GM12878 (cell line): ENCODE data around the gene IRGC. TPM values are rescaled to one million over a fixed set of nuclear protein-coding genes. Genes with fewer than 3 reads are reported as not detected.

Source experiments
- ATAC-seq: fragments of 200-7000 bp; cut with Tn5 transposase; 3 replicates; pipeline ENCODE4 v1.9.1; 2020; ENCODE audit warnings: mild to moderate bottlenecking, moderate library complexity
- BruUV-seq: library from RNA; stranded (reverse); fragments of 400-500 nt; replicated peaks from 2 replicates; lab custom pipeline; 2021; lab: Mats Ljungman, UMichigan
- CTCF ChIA-PET: fragments of 300-600 bp; sonication (Branson Sonifier 250); formaldehyde crosslinking; extraction: SDS; loops from one replicate; lab custom pipeline; 2021; ENCODE audit warnings: inconsistent platforms; lab: Yijun Ruan, JAX
- POLR2A ChIA-PET: fragments of 350-600 bp; formaldehyde crosslinking; extraction: SDS; loops from one replicate; lab custom pipeline; 2021; ENCODE audit warnings: inconsistent platforms; lab: Charles Lee
- RAD21 ChIA-PET: fragments of 300-600 bp; sonication (Branson Sonifier 250); formaldehyde crosslinking; loops from one replicate; lab custom pipeline; 2023; ENCODE audit warnings: antibody characterized with exemption; ENCODE audit not compliant: unreplicated experiment; lab: Charles Lee
- SMC1A ChIA-PET: fragments of 300-600 bp; sonication (Branson Sonifier 250); formaldehyde crosslinking; loops from one replicate; lab custom pipeline; 2023; ENCODE audit not compliant: unreplicated experiment, uncharacterized antibody; lab: Charles Lee
- DNase-seq: peaks from one replicate; pipeline ENCODE4 v3.0.0-alpha.2; 2011; ENCODE audit warnings: low read depth, low spot score
- FAIRE-seq: peaks from 3 replicates; lab custom pipeline; 2011; peaks lifted over from hg19 to GRCh38; lab: Jason Lieb, UNC
- H2AFZ ChIP-seq: 2 replicates; pipeline ENCODE4 v1.6.0; 2011; ENCODE audit warnings: low read depth, low read length, control low read depth; ENCODE audit not compliant: control insufficient read depth
- H3K27ac ChIP-seq: 2 replicates; pipeline ENCODE4 v1.5.1; 2011; ENCODE audit warnings: control low read depth; ENCODE audit not compliant: control insufficient read depth, insufficient read depth
- H3K27me3 ChIP-seq, 2 experiments: replicated peaks in 1 of 2; 2 replicates each; pipeline versions ENCODE4 v1.6.0 to v1.6.1; 2011; ENCODE audit warnings: low read length in 1 of 2; ENCODE audit not compliant: control insufficient read depth in 2 of 2, insufficient read depth in 2 of 2
- H3K36me3 ChIP-seq, 2 experiments: 2 replicates each; pipeline ENCODE4 v1.5.1; 2011; ENCODE audit warnings: low read length in 1 of 2; ENCODE audit not compliant: control insufficient read depth in 2 of 2, insufficient read depth in 2 of 2
- H3K4me1 ChIP-seq: 2 replicates; pipeline ENCODE4 v1.6.1; 2011; ENCODE audit warnings: mild to moderate bottlenecking, low read length, moderate library complexity, mixed read lengths; ENCODE audit not compliant: control insufficient read depth, insufficient read depth
- H3K4me2 ChIP-seq: 2 replicates; pipeline ENCODE4 v1.6.0; 2011; ENCODE audit warnings: control low read depth; ENCODE audit not compliant: control insufficient read depth, insufficient read depth
- H3K4me3 ChIP-seq: fragments of 200-600 bp; sonication (generic); 2 replicates; pipeline ENCODE4 v1.5.1; 2016
- H3K79me2 ChIP-seq: 2 replicates; pipeline ENCODE4 v1.6.0; 2011; ENCODE audit warnings: low read length; ENCODE audit not compliant: control insufficient read depth, insufficient read depth
- H3K9ac ChIP-seq: 2 replicates; pipeline ENCODE4 v1.8.0; 2011; ENCODE audit warnings: low read length, control low read depth, mixed read lengths; ENCODE audit not compliant: control insufficient read depth, insufficient read depth
- H3K9me3 ChIP-seq: replicated peaks from 3 replicates; pipeline ENCODE4 v1.5.1; 2011; ENCODE audit warnings: mild to moderate bottlenecking, low read length; ENCODE audit not compliant: control insufficient read depth, insufficient read depth
- H4K20me1 ChIP-seq: 2 replicates; pipeline ENCODE4 v1.6.0; 2011; ENCODE audit not compliant: control insufficient read depth, insufficient read depth
- FOS ChIP-seq: IDR thresholded peaks from 3 replicates; pipeline ENCODE4 v1.6.1; 2011; ENCODE audit warnings: borderline replicate concordance; ENCODE audit not compliant: insufficient read length; ENCODE audit errors: extremely low read depth
- FOXM1 ChIP-seq: IDR thresholded peaks from 2 replicates; pipeline ENCODE4 v1.6.1; 2012; ENCODE audit warnings: low read depth, mild to moderate bottlenecking, inconsistent platforms, low read length, moderate library complexity
- GATAD2B ChIP-seq: fragments of 450-650 bp; conservative IDR thresholded peaks from 2 replicates; pipeline ENCODE4 v1.6.1; 2017; ENCODE audit warnings: low read depth, mild to moderate bottlenecking, moderate library complexity
- IRF4 ChIP-seq: IDR thresholded peaks from 2 replicates; pipeline ENCODE4 v1.6.1; 2011; ENCODE audit warnings: low read depth, low read length
- JUND ChIP-seq: IDR thresholded peaks from 2 replicates; pipeline ENCODE4 v1.6.1; 2012; ENCODE audit warnings: low read depth, mild to moderate bottlenecking, low read length, improper control_type of control experiment, moderate library complexity
- SPI1 ChIP-seq: IDR thresholded peaks from 2 replicates; pipeline ENCODE4 v1.6.1; 2011; ENCODE audit warnings: low read depth, mild to moderate bottlenecking, low read length, moderate library complexity, borderline replicate concordance; ENCODE audit not compliant: insufficient read depth
- SUZ12 ChIP-seq: fragments of 200-600 bp; sonication (generic); IDR thresholded peaks from one replicate; pipeline ENCODE4 v1.6.1; 2018; ENCODE audit warnings: antibody characterized with exemption, mild to moderate bottlenecking; ENCODE audit not compliant: unreplicated experiment
- TARDBP ChIP-seq: IDR thresholded peaks from 2 replicates; pipeline ENCODE4 v1.6.1; 2016; ENCODE audit warnings: borderline replicate concordance
- YY1 ChIP-seq: IDR thresholded peaks from 2 replicates; pipeline ENCODE4 v1.6.1; 2011; ENCODE audit warnings: low read depth, mild to moderate bottlenecking, low read length
- WGBS: methylation state at CpG from one replicate; pipeline ENCODE4 v1.1.6; 2016; ENCODE audit warnings: low lambda C conversion rate; ENCODE audit not compliant: insufficient replicate concordance, insufficient coverage; ENCODE audit errors: missing lambda C conversion rate; 5-methylcytosine and 5-hydroxymethylcytosine counted together
- in situ Hi-C: fragments of 300-500 bp; cut with MboI; formaldehyde crosslinking; loops from 9 replicates; pipeline ENCODE4 v1.14.3; 2018; ENCODE audit warnings: mixed read lengths
- intact Hi-C: fragments of 100-400 bp; cut with micrococcal nuclease; formaldehyde crosslinking; loops from one replicate; pipeline ENCODE4 v1.14.2; 2022; ENCODE audit not compliant: unreplicated experiment
- polyA plus RNA-seq, 11 experiments: library from polyadenylated mRNA; depleted of rRNA in 4 of 11; unstranded in 6 of 11; stranded (reverse) in 5 of 11; fragments of >200 nt; fragmentation: Nextera tagmentation in 4 of 11; fragmentation: Illumina TruSeq in 1 of 11; extraction: Ambion mirVana in 4 of 11; extraction: Trizol in 1 of 11; gene quantifications; 1 replicate in 1 of 11; 2 replicates in 10 of 11; pipeline versions ENCODE4 v1.2.1 to v1.2.3, GENCODE V29; 2011 to 2016; ENCODE audit warnings: inconsistent platforms in 2 of 11, missing spikeins in 2 of 11, low read depth in 1 of 11
- total RNA-seq, 4 experiments: library from RNA; depleted of rRNA in 3 of 4; stranded (reverse); fragments of >200 nt in 3 of 4; fragmentation: Illumina TruSeq in 1 of 4; extraction: Trizol in 1 of 4; gene quantifications; 2 replicates each; pipeline versions ENCODE4 v1.2.1 to v1.2.3, GENCODE V29; 2013 to 2021

IRGC gene
- total and polyA plus RNA-seq, 10 of the 15 experiments (the other 5 are each of a cell fraction or from before 2014, with no cell fraction given): 0.04 TPM; not detected in 9

DNA sequence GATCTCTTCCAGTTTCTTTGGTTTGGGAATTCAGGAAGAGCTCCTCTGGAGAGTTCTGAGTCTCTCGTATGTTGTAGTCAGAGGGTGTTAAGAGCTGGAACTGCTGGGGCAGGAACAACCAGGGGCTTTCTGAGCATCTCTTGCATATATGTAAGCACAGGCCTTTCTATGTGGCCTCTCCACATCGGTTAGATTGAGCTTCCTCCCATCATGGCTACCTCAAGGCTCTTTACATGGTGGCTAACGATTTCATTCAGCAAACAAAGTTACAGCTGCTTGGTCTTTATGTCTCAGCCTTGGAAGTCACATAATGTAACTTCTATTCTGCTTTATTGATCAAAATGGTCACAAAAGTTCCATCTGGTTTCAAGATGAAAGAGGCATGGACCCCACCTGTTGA, 25.4 kb upstream of the IRGC start:
- no TSS peak for BruUV-seq
- in situ Hi-C loops: no loop called here
- Histone ChIP-seq H3K4me1 (no peaks in the 10 kb centered on the region), H3K4me2 (no peak overlapping the region), H4K20me1 (no peaks in the 10 kb centered on the region), H3K36me3 (no peaks in the 10 kb centered on the region), H3K4me3 (no peak overlapping the region), H3K79me2 (no peaks in the 10 kb centered on the region), H3K27me3 (no peaks in the 10 kb centered on the region), H3K27ac (no peak overlapping the region), H3K9me3 (peaks cover 5% of the 10 kb centered on the region; the same call in 2 of the 3 replicates), H2AFZ (no peak overlapping the region), H3K9ac (no peak overlapping the region)
- POLR2A ChIA-PET: no interaction called here
- WGBS: 3% methylated on average over 3 of the region's 3 CpGs
- ATAC-seq (no peak), DNase-seq (no peak), FAIRE-seq (no peak)
- CTCF ChIA-PET: interaction anchor here (1.1 kb wide), 1 partner anchor 22 kb away, joined by 3 read pairs; no protein-coding TSS in a partner anchor
- RAD21 ChIA-PET: no interaction called here
- SMC1A ChIA-PET: no interaction called here
- TF ChIP-seq FOXM1 (no peak), GATAD2B (no peak), YY1 (peak; percentile 58; the same call in 1 of the 2 replicates), SUZ12 (no peak), SPI1 (no peak), TARDBP (no peak), JUND (no peak), FOS (no peak)
- intact Hi-C loops: no loop called here

DNA sequence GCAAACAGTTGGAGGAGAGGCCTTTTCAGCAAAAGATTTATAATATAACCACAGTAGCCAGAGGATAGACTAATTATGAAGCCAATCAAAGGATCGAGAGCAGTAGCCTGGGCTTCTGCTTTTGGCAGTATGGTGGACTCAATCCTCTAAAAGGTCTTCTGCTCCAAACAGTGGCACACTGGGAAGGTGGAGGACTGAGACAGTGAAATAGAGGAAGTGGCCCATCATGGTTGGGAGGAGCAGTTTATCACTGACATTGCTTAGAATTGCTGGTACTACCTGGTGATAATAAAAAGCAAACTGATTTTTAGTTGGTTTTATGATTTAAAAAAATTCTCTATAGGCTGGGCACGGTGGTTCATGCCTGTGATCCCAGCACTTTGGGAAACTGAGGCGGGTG, 25.0 kb upstream of the IRGC start:
- CTCF ChIA-PET: interaction anchor here (1.1 kb wide), 1 partner anchor 22 kb away, joined by 3 read pairs; no protein-coding TSS in a partner anchor
- no TSS peak for BruUV-seq
- no peak for FAIRE-seq

More for the DNA sequence above, 25.0 kb upstream of the IRGC start:
- Histone ChIP-seq H3K9me3 (peaks cover 5% of the 10 kb centered on the region; the same call in 2 of the 3 replicates), H2AFZ (no peak overlapping the region), H4K20me1 (no peaks in the 10 kb centered on the region), H3K4me2 (no peak overlapping the region), H3K79me2 (no peaks in the 10 kb centered on the region), H3K4me3 (no peak overlapping the region), H3K27ac (no peak overlapping the region), H3K36me3 (no peaks in the 10 kb centered on the region), H3K27me3 (no peaks in the 10 kb centered on the region), H3K4me1 (no peaks in the 10 kb centered on the region), H3K9ac (no peak overlapping the region)
- 38% methylated on average over 3 of the region's 3 CpGs for WGBS
- no peak for ATAC-seq
- TF ChIP-seq IRF4 (no peak), SPI1 (peak; percentile 83)
- ChIA-PET RAD21 (no interaction called here), POLR2A (no interaction called here), SMC1A (no interaction called here)
- intact Hi-C loops (no loop called here), in situ Hi-C loops (no loop called here)
- DNase-seq: no peak
